GM20000 (cell line): ENCODE measurements around the gene CYP20A1.
"Not testable (repeated sequence)": the region's sequence is repeated elsewhere in the genome, so short reads cannot be mapped to it uniquely, and the experiment has no call there.

Experiments
- DNase-seq: peaks from one replicate; pipeline ENCODE4 v3.0.0; 2012; ENCODE audit warnings: low spot score
- TF ChIP-seq, protein P1 (sequence below): IDR thresholded peaks from 2 replicates; pipeline ENCODE4 v1.5.1; 2012; ENCODE audit warnings: mild to moderate bottlenecking, control low read depth; ENCODE audit errors: extremely low read depth, missing control alignments

Gene CYP20A1

DNA sequence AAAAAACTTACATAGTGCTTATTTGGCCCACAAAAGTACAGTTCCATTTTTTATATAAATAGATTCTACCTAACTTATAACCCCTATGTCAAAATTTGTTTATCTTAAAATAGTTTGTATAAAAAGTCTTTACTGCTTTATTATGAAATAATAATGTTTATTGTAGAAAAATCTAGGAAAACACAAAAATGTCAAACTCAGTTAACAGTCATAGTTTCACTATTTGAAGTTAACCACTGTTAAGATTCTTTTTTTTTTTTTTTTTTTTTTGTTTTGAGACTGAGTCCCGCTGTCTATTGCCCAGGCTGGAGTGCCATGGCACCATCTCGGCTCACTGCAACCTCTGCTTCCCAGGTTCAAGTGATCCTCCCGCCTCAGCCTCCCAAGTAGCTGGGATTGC lies 62.8 kb downstream of the CYP20A1 start:
- no peak for DNase-seq
- TF ChIP-seq, protein P1, sequence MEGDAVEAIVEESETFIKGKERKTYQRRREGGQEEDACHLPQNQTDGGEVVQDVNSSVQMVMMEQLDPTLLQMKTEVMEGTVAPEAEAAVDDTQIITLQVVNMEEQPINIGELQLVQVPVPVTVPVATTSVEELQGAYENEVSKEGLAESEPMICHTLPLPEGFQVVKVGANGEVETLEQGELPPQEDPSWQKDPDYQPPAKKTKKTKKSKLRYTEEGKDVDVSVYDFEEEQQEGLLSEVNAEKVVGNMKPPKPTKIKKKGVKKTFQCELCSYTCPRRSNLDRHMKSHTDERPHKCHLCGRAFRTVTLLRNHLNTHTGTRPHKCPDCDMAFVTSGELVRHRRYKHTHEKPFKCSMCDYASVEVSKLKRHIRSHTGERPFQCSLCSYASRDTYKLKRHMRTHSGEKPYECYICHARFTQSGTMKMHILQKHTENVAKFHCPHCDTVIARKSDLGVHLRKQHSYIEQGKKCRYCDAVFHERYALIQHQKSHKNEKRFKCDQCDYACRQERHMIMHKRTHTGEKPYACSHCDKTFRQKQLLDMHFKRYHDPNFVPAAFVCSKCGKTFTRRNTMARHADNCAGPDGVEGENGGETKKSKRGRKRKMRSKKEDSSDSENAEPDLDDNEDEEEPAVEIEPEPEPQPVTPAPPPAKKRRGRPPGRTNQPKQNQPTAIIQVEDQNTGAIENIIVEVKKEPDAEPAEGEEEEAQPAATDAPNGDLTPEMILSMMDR, result no peak

DNA sequence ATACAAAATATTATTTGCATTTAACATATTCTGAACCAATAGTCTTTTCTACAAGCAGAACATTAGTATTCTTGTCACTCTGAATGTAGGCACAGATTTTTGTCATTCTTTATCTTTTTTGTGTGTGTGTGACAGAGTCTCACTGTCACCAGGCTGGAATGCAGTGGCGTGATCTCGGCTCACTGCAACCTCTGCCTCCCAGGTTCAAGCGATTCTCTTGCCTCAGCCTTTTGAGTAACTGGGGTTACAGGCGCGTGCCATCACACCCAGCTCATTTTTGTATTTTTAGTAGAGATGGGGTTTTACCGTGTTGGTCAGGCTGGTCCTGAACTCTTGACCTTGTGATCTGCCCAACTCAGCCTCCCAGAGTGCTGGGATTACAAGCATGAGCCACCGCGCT lies 63.8 kb downstream of the CYP20A1 start:
- DNase-seq, result not testable (repeated sequence)

DNA sequence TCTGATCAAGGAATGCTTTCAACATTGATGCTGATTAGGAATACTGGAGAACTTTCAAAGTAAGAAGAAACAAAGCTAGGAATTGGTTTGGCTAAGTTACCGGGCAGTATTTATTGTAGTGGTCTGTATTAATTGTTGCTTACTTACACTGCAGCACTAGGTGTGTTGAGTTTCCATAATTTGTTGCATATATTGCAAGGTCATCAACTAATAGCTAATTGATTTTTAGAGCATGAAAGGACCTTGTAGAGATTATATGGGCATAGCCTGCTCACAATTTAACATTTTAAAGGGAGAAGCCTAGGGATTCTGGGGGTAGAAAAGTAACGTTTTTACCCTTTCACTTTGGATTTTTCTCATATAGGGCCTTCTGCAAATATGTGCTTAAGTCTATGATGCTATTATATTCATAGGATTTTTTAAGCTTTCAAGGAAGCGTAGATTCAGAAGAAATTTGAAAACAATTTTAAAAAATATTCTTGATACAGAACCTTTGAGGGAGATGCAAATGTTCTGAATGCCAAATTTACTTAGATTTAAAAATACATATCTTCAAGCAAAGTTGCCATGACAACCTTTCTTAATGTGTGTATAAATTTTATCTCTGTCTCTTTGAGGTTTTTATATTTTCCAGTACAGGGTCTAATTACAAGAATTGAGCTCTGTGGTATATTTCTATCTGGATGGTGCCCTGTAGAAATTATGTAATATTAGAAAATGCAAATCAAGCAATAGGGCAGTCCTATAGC lies 72.0 kb downstream of the CYP20A1 start:
- no peak for DNase-seq
- TF ChIP-seq, protein P1, result no peak

DNA sequence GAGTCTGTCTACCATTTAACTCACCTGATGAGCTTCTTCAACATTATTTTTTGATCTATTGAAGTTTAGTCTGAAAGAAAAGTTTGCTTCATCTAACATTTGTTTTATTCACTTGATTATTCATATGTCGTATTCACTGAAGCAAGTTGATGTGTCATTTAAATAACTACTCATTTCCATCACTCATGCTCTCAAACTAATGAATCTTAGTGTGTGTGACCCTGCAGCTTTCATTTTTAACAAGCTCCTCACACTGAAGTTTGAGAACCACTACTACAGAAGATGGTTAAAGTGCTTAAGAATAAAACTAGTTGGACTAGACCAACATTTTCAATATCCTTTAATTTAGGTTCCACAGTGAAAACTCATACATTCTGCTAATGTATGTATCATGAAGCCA lies 87.5 kb downstream of the CYP20A1 start:
- DNase-seq, result peak; percentile 15
- TF ChIP-seq, protein P1, result no peak

DNA sequence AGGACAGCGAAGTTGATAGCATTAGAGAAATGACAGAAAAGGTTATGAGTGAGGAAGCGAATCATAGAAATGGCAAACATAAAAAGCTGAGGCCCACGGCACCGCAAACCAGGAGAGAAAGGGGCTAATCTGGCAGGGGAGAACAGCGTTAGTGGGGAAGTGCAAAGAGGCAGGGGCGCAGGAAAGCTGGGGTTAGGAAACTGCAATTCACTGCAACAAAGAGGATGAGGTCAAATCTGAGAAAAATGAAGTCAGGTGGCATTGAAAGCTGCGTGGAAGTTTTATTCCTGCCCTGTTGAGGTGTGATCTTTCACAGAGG lies 88.7 kb downstream of the CYP20A1 start:
- DNase-seq, result no peak
- TF ChIP-seq, protein P1, result no peak

DNA sequence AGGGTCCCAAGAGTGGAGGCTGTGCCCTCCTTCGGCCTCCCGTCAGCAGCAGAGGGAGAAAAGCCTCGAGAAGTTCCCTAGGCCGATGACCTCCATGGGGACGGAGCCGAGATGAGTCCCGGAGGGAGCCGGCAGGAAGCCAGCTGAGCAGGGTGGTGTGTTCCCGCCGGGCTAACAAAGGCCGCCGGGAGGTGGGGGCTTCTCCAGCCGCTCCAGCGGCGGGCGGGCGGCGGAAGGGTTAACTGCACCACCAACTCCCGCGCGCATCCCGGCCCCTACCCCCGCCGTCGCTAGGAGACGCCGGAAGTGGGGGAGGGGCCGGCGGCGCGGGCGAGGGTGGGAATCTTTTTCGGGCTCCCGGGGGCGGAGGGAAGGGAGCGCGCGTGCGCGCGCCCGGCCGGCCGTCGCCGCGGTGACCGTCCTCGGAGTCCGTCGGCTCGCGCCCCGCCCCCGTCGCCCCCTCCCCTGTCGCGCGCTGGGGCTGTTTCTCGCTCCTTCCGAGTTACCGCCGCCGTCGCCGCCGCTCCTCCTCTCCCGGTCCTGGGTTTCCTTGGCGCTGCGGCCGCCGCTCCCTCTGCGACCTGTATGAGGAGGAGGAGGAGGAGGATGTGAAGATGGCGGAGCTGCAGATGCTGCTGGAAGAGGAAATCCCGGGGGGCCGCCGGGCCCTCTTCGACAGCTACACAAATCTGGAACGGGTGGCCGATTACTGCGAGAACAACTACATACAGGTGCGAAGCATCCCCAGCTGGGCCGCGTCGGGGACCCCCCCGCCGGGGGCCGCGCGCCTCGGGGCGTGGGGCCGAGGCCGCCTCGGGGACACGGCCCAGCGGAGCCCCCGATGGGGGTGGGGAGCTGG lies 89.3 kb downstream of the CYP20A1 start, which contains the start of gene ABI2:
Gene ABI2 (plus strand): TSS at position 494 of the 859 bp plus-strand sequence. CDS start 121 bp downstream, at position 615.
- TF ChIP-seq, protein P1, result no peak
- peak; percentile 91 for DNase-seq

DNA sequence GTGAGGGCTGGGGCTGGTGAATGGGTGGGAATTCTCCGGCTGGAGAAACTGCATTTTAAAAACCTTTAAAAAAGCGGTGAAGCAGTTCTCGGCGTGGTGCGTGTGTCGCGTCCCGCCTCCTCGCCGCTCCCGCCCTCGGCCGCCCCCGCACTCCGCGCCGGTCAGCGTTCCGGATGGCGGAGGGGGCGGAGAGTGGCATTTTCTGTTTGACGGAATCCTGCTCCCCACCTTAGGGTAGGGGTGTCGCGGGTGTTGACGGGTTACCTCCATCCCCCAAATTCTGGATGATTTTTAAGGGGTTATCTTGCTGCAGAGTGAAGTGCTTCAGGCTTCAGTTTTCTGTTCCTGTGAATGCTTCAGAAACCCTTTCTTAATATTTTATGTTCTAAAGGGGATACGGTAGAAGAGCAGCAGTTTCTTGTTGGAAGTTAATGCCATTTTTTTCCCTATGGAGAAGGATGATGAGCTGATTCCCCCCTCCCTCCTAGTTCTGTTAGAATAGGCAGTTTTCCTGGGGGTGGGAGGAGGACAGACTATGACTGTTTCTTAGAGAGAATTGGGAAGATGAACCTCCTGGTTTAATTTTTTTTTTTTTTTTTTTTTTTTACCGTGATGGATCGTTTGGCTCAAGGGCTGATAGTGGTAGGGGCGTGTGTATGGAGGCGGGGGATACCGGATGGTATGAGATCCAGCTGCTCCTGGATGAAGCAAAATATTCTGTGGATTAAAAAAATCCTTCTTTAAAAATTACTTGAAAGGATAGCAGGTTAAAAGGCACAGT lies 90.1 kb downstream of the CYP20A1 start:
- TF ChIP-seq, protein P1, result no peak
- peak; percentile 81 for DNase-seq
